ENCODE measurements around the gene VWA7.

Gene VWA7

DNA sequence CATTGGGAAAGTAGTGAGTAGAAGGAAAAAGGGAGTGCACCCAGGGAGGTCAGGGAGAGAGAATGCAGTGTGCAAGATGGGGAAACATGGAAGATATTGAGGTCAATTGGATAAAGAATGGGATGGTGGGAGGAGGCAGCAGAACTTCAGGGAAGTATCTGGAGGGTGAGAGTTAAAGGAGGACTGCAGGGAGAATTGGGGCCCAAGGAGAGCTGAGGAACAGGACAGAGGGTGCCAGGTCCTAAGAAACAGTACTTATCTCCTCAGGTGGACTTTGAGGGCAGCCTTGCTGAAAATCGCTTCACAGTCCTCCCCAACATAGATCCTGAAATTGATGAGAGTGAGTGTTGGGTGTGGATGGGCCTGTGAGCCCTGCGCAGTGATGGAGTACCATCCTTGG, 18.8 kb downstream of the VWA7 start:
- no peak for DNase-seq (ENCODE audit: low read depth in 2 of 2)

DNA sequence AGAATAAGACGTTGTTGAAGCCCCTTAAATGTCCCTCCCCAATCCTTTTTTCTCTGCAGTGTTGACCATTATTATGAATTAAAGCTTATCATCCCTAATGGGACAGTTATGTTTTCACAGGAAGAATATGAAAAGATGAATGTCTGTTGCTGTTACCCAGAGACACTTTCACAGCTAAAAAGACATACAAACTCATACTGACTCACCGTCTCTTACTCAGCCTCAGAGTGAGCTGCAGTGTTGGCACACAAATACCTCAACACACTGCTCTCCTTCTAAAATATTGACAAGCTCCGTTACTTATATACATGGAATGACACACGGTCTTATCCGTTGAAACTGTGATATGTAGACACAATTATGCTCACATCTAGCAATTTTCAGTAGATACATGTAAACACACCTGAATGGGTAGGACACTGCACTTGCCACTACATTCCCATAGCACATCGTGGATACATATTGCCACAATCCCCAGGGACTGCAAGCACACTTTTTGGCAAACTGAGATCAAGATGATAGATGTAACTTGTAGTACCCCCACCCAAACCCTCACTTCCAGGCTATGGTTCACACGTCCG, 24.3 kb downstream of the VWA7 start:
- no peak for DNase-seq (ENCODE audit: low read depth in 2 of 2)

GRCh38 chr6:31750411-31751022, 26.6 kb downstream of the VWA7 start:
- no peak for DNase-seq (ENCODE audit: low read depth in 2 of 2)

- no peak for DNase-seq (ENCODE audit: low read depth in 2 of 2)
Observed at GRCh38 chr6:31749301-31750036, 27.7 kb downstream of the VWA7 start.

DNA sequence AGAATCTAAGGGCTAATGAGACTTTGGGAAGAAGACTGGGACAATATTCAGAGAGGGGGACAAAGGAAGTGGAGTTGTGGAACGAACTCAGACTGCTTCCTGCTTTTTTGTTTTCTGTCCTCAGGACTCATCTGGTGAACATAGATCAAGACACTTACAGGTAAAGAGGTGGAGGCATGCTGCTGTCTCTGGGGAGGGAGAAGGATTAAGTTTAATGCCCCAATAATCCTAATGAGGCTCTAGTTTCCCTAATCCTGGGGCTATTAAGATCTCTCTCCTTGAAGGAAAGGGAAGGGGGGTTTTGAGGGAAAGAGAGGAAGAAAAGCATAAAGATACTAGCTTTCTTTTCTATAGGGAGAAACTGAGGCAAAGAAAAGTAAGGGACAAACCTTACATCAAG, 32.7 kb downstream of the VWA7 start:
- no peak for DNase-seq (ENCODE audit: low read depth in 2 of 2)

GRCh38 chr6:31742894-31743293, 34.2 kb downstream of the VWA7 start:
- DNase-seq (ENCODE audit: low read depth in 2 of 2) = no peak

DNA sequence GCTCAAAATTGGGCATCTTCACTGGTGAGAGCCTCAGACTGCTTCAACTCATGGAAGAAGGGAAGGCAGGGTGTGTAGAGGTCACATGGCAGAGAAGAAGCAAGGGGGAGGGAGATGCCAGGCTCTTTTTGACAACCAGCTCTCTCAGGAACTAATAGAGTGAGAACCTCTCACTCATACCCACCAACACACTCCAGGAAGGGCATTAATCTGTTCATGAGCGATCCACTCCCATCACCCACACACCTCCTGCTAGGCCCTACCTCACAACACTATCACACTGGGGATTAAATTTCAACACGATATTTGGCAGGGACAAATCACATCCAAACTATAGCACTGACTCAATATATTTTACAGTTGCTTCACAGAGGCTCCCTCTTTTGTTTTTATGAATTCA, 35.3 kb downstream of the VWA7 start:
- no peak for DNase-seq (ENCODE audit: low read depth in 2 of 2)

DNA sequence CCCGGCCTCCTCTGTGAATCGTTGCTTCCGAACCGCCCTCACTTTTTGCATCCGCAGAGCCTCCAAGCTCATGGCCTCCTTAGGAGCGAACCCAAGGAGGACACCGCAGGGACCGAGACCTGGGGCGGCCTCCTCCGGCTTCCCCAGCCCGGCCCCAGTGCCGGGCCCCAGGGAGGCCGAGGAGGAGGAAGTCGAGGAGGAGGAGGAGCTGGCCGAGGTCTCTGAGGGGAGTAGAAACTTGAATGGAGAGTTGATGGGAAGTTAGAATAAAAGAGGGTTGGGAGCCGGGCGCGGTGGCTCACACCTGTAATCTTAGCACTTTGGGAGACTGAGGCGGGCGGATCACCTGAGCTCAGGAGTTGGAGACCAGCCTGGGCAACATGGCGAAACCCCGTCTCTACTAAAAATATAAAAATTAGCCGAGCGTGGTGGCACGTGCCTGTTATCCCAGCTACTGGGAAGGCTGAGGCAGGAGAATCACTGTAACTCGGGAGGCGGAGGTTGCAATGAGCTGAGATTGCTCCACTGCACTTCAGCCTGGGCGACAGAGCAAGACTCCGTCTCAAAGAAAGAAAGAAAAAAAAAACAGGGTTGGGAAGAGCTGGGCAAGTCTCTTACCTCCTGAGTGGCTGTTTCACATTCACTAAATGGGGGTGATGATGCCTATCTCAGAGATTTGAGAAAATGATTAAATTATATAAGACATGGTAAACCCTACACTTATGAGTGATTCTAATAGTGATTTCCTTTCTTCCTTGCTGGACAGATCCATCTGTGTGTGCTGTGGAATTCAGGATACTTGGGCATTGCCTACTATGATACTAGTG, 36.5 kb downstream of the VWA7 start:
- no peak for DNase-seq (ENCODE audit: low read depth in 2 of 2)

DNA sequence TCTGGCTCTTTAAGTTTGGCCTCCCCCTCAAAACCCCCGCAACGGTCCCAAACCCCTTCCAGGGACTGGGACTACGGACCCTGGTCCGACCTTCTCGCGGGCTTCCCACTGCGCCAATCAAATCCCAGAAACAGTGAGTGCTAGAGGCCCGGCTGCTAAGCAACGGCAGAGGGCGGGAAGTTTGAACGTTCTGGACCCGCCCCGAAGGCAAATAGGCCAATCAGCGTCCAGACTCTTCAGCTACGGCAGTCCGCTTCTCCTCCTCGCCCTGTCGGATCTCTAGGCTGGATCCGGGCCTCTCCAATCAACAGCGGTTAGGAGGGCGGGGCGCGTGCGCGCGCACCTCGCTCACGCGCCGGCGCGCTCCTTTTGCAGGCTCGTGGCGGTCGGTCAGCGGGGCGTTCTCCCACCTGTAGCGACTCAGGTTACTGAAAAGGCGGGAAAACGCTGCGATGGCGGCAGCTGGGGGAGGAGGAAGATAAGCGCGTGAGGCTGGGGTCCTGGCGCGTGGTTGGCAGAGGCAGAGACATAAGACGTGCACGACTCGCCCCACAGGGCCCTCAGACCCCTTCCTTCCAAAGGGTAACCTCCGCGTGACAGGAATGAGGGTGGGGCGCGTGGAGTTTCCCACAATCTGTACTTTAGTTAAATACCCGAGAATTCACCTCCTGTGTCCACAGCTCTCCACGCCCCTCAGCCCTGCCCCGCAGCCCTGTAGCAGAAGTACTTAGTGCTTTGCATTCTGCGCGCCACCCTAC, 37.3 kb downstream of the VWA7 start, which contains the start of gene MSH5:
MSH5 (plus strand) TSS at position 367 of the 758 bp plus-strand sequence. CDS start 462 bp downstream, outside the sequence.
- peak; percentile 87 to 88 for DNase-seq (ENCODE audit: low read depth in 2 of 2)

DNA sequence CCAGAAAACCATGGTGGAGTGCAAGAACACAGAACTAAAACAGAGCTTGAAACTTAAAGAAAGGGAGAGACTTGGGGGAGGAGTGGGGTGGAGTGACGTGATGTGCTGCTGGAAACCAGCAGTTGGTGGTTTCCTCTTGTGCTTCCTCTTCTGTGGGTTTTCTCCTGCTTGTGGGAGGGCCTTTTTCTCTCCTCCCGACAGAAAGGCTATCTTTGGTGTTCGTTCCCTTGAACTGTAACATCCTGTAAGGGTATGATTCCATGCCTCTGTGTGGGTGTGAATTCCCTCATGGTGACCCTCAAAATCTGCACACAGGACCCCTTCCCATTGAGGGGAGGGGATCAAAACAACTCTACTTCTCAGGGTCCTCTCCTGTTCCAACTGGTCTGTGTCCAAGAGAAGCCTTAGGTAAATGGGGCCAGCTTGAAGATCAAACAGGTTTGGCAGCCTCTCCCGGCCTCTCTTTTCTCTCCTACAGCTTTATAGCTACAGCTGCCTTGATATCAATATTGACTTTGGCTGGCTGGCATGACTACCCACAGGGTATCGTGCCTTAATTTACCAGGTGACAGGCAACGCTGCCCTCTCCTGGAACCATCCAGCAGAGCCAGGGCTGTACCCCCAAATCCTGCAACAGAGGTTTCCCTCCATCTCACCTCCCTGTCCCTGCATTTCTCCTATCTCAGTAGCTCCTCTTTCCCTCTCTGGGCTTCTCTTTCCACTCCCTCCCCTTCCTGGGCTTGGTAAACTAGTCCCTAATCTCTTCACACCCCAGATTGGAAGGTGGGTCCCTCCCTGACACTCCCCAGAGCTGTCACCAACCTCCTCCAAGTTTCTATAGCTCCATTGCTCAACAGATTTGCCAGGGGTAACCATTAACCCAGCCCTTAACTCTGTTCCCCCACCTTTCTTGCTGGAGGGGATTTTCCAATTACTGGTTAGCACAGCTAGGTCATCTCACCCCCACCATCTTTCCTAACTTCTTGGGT, 38.8 kb downstream of the VWA7 start:
- DNase-seq (ENCODE audit: low read depth in 2 of 2) = peak in 1 of 2 donors; percentile 22

DNA sequence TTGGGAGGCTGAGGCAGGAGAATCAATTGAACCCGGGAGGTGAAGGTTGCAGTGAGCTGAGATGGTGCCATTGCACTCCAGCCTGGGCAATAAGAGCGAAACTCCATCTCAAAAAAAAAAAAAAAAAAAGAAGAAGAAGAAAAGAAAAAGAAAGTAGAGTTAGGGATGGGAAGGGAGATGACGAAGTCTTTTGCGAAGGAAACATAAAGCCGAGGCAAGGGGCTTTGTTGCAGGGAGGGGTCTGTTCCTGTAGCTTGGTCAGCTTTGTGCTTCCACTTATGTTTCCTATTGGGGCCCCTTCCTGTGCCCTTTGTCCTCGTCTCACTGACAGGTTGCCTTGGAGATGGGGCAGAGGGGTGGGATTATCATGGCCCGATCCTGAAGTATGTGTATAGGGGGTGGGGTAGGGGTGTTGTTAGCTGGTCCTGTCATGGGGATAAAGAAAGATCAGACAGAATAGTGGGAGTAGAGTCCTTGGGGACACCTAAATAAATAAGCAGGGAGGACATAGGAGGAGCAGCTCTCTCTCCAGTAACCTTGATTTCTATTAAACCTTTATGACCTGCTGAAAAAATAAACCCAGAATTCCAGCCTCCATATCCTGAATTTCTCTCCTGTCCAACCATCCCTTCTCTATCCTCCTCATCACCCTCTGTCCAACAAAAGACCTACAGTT, 39.7 kb downstream of the VWA7 start:
- no peak for DNase-seq (ENCODE audit: low read depth in 2 of 2)

GRCh38 chr6:31736768-31737314, 40.3 kb downstream of the VWA7 start:
- no peak for DNase-seq (ENCODE audit: low read depth in 2 of 2)

DNA sequence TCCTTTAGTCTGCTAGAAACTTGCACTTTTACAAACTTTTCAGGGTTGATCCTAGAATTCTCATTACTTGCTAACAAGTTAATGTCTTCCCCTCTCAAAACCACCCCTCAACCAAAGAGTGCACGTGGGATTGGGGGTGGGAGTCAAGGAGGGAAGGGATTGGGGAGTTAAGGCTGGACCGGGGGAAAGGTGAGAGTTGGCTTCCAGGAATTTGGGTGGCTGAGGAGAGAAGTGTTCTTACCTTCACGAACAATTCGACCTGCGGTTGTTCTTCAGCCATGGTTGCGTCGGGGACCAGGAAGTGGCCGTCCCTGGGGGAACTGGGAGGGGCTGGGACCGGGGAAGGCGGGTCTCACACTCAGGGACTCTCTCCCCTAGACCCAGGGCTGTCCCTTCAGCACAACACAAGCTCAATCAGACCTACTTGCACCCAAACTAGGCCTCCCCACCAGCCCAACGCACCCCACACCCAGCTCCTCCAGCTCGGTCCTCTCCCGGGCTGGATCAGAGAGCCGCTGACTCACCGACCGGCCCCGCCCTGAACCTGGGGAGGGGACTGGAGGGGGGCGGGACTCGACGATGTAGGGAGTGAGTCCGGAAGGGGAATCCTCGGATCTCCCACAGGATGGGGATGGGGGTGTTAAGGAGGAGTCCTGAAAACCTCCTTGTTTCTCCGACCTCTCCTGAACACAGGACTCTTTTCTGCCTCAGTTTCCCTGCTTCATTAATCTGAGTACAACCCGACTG, 40.9 kb downstream of the VWA7 start, which contains the start of gene CLIC1:
CLIC1 (minus strand) TSS at position 510 of the 747 bp plus-strand sequence; CDS start at position 280, 230 bp downstream.
- DNase-seq (ENCODE audit: low read depth in 2 of 2) = peak in 1 of 2 donors; percentile 63

DNA sequence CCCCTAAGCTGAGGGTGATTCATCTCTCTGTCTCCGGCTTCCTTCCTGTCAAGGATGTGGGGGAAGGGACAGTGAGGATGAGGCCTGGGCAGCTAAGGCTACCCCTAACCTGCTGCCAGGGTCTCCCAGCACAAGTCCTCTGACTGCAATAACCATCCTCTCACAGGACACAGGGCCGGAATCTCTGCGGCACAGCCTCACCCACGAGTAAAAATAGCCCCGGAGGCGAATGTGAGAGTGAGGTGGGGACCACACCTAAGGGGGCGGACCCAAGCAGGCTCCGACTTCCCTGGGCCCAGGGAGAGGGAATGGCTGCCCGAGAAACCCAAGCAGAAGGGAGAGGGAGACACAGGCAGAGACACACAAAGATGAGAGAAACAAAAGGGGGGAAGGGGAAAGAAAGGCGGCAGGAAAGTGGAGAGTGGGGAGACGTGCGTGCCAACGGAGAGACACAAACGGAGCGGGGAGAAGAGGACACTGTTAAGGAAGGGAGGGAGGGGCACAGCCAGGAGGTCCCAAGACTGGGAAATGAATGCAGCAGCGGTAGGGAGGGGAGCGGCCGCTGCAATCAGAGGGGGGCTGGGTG, 42.2 kb downstream of the VWA7 start:
- DNase-seq (ENCODE audit: low read depth in 2 of 2) = no peak

DNA sequence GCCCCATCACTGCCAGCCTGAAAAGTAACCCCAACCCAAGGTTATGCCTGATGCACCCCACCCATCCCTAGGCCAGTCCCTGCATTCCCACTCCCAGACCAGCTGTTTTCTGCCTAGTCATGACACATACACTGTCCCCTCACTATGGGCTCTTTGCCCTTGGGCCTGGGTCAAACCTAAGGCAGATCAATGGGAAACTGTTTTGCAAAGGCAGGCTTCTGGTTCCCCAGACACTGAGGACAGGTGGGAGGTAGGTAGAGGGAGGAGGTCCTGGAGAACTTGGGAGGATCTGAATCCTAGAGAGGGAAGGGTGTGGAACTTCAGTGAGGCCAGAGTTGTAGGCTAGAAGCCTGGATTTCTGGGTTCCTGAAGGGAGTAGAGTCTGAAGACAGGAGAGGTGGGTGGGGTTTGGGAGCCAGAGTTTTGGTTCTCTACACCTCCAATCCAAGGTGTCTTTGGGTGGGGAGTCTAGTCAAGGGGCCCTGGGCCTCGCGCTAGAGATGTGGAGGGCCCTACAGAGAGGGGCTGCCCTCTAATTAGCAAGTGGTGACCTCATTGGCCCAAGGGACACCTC, 42.8 kb downstream of the VWA7 start:
- no peak for DNase-seq (ENCODE audit: low read depth in 2 of 2)

- DNase-seq (ENCODE audit: low read depth in 2 of 2) = no peak
Observed at GRCh38 chr6:31733734-31734133, 43.4 kb downstream of the VWA7 start.

GRCh38 chr6:31732029-31732428, 45.1 kb downstream of the VWA7 start:
- no peak for DNase-seq (ENCODE audit: low read depth in 2 of 2)

- DNase-seq (ENCODE audit: low read depth in 2 of 2) = no peak
Observed at GRCh38 chr6:31730631-31731086, 46.5 kb downstream of the VWA7 start.

Data from stimulated activated CD4-positive, alpha-beta T cell treated with anti-CD3 and anti-CD28 coated beads, Interleukin-1b, Interleukin-23, amount 100 ng/mL, for 1 hour (primary cell).